ENCODE data around the gene TNFRSF6B.

Gene TNFRSF6B

GRCh38 chr20:63740070-63740626 is 43.7 kb downstream of the TNFRSF6B start:
- peak; percentile 15 for DNase-seq

DNA sequence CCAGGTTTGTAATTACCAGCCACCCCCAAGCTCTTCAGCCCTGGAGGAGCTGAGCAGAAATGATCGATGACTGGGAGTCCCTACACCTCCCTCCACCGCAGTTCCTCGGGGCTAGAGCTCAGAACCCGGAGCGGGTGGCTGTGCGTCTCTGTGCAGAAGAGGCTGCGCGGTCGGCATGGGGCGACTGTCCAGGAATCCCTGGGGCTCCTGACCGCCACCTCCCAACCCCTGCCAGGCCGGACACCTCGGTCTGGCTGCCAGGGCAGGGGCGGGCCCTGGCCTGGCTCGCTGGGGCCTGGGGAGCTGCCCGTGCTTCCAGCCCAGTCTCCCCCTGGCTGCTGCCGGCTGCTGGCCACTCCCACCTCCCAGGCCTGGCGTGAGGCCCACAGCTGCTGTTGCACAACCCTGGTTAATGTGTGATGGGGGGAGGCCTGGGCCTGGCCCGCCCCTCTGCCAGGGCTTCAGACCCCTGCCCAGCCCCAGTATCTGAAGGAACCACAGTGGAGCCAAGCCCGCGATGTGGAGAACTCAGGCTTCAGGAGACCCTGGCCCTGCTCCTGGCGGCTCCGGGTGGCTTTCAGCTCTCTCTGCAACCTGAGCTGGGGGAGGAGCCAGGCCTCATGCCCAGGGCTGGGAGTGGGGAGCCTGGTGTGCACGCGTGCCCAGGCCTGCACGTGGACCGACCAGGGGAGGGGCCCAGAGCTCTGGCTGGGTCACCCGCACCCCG is 44.3 kb downstream of the TNFRSF6B start:
- peak; percentile 7 for DNase-seq

DNA sequence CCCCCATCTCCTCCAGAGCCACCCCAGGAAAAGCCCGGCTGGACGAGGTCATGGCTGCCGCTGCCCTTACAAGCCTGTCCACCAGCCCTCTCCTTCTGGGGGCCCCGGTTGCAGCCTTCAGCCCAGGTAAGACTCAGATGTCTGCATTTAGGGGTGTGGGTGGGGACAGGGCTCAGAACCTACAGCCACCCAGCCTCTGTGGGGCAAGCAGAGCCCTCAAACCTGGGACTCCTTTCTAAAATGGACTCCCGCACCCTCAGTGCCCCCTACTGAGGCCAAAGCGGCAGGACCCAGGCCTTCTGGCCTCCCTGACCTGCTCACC is 44.9 kb downstream of the TNFRSF6B start:
- DNase-seq: no peak

- DNase-seq: no peak
Observed at GRCh38 chr20:63741676-63742380, 45.4 kb downstream of the TNFRSF6B start.

GRCh38 chr20:63742381-63743024 is 46.1 kb downstream of the TNFRSF6B start:
- DNase-seq: no peak

- DNase-seq: no peak
Observed at GRCh38 chr20:63743210-63743970, 46.9 kb downstream of the TNFRSF6B start.

GRCh38 chr20:63744158-63744557 is 47.7 kb downstream of the TNFRSF6B start:
- no peak for DNase-seq

DNA sequence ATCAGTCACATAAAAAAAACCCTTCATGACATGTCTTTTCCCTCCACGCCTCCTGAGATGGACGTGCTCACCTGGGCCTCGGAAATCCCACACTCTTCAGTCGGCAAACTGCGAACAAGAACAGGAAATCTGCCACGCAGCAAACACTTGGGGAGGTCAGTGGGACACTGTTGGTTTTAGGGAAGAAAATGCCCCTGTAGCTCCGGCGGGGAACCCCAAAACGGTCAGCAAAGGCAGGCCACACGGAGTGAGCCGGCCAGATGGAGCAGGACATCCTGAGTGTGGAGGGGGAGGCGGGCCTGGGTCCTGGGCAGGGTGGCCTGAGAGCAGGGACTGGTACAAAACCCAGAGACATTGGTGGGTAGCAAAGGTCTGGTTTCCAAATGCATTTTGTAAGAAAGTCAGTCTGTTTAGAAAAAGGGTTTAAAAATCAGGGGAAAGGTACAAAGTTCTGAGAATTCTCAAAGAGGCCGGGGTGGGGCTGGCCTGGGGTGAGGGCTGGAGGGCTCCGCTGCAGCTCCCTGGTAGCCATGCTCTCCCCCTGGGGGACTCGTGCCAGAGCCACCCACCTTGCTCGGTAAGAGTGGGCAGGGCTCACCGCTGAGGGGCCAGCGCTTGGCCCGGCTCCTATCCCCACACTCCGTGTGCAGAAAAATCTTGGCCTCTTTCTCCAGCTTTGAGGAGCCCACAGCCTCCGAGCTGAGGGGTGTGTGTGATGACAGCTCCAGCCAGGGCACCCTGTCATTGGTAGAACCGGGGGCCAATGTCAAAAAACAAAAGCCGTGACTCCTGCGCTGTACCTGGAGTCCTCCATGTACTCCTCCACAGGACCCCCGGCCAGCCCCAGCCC is 48.3 kb downstream of the TNFRSF6B start:
- no peak for DNase-seq

- DNase-seq: no peak
Observed at GRCh38 chr20:63745424-63745805, 49.0 kb downstream of the TNFRSF6B start.

DNA sequence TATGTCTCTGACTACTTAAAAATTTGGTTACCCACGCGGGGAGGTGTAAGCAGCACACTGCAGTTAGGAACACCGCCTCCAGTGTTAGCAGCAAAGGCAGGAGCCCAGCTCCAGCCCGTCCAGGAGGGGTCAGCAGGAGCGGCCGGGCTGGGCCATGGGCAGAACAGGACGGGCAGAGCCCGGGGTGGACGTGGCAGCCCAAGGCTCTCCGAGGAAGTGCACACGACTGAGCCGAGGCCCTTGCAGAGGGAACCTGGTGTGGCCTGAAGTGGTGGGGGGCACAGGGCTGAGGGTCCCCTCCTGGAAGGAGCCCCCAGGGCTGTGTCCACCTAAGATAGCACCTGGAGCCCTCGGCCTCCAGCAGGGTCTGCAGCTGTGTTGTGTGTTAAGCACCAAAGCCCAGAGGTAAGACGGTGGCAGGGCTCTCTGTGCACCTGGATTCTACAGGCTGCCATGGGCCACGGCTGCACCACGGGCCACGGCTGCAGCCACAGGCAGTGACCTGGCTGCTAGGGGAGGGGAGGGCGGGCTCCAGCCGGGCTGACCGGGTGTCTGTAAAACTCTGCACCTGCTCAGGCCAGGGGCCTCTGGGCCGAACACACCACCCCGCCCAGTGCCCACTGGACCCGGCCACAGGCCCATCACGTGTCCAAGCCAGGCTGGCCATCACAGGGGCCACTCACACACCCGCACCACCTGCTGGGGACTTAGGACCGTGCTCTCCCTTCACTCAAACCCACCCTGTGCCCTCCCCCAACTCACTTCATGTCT is 49.7 kb downstream of the TNFRSF6B start:
- DNase-seq: no peak

GRCh38 chr20:63746751-63747315 is 50.4 kb downstream of the TNFRSF6B start:
- no peak for DNase-seq

GRCh38 chr20:63747622-63748069 is 51.2 kb downstream of the TNFRSF6B start:
- no peak for DNase-seq
